GM19467 (cell line): ENCODE measurements around the gene TEDC1.

Source experiments
- ATAC-seq: cut with Tn5 transposase; IDR thresholded peaks from one replicate; pipeline ENCODE4 v1.9.1; 2021; ENCODE audit warnings: mild to moderate bottlenecking, moderate library complexity; ENCODE audit not compliant: unreplicated experiment

Gene TEDC1

DNA sequence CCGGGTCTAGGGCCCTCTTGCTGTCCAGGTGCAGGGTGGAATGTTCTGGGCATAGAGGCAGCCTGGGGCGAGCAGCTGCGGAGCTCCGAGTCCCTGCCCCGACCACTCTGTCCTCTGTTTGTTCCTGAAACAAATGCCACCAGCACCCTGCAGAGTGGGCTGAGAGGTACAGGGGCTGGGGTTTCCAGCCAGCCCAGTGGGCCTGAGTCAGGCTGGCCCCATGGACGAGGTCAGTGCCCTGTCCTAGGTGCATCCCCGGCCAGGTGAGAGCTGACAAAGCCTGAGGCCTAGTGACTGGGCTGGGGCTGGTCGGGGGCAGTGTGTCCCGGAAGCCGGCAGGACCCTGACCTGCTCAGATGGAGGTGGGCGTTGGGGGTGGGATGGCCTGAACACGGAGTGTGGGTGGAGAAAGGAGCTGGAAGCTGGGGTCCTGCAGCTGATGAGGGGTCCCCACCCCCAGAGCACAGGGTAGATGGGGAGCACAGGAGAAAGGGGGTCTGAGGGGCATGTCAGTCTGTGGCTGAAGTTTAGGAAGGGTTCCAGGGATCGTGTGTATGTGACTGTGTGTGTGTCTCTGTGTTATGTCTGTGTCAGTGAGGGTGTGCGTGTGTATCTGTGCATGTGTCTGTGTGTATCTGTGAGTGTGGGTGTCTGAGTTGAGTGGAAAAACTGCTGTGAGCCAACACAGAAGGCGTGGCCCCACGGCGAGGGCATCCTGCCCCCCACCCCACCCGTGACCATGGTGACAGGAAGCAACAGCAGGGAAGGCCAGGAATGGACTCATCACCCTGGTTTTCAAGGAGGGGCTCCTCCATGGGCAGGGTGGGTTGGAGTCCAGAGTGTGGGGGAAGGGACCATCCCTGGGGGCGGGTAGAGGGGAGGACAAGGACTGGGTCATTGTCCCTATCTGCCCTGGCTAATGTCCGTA lies 6.7 kb upstream of the TEDC1 start:
- ATAC-seq: no peak

DNA sequence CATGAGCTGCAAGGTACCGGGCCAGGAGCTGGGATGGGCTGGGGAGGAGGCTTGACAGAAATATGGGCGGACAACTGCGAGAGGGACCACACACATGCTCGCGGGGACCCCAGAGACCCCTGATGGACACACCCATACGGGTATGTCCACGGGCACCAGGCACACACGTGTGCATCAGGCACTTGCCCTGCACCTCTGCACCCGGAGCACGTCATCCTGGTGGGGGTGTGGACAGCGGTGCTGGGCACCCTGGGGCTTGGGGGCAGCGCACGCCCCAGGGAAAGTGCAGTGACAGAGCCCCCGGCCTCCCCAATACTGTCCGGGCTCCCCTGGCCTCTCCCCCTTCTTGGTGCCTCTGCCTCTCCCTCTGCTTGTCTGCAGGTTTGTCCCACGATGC lies 6.1 kb upstream of the TEDC1 start:
- ATAC-seq: no peak

DNA sequence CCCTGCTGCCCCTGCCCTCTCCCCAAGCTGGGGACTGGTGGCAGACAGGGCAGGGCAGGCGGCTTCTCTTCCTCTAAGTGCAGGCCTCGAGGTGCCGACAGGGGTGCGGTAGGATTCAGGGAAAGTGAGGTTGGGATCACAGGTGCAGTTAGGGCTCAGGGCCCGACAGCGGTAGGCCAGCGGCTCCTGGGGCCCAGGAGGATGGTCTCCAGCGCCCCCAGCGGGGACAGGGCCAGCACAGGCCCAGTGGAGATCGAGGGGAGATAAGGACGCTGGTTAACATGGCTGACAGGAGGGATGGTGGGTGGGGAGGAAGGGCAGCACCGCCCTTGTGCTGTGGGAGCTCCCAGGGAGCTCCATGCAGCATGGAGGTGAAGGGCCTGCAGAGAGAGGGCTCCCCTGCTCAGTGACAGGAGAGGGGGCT lies 5.3 kb upstream of the TEDC1 start:
- ATAC-seq: no peak

DNA sequence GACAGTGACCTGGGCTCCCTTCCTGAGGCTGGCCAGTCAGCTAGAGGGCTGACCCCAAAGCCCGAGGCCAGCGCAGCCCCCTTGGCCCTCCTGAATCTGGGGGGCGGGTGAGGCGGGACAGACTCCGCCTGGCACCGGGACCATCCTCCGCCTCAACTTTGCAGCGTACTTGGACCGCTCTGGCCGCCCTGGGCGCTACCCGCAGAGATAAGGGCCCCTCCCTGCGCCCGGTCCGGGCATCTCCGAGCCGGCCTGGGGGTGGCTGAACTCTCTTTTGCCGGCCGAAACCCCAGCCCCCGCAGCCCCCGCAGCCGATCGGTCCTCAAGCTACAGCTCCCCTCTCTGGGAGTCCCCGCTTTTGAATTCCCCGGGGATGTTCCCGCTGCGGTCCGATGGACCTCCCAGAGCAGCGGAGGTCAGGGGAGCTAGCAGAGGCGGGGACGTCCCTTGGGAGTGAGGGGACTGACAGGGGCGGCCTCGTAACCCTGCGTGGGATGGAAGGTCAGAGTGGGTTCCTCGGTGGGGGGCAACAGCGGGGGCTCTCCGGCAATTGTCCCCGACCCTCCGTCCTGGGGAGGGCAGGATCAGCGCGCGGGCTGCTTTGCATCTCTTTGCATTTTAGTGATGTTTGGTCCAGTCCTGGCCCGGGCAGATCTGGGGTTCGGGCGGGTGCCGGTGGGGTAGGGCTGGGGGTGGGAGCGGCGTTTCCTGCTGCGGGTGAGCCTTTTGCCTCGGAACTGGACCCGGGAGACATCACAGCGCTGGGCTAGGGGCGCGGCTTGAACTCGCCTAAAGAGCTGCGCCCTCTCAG lies 4.7 kb upstream of the TEDC1 start, which contains the start of gene CRIP1:
Gene CRIP1, plus strand, starts transcription at position 724 of the 811 bp plus-strand sequence. CDS start 374 bp downstream, outside the sequence.
- no peak for ATAC-seq

DNA sequence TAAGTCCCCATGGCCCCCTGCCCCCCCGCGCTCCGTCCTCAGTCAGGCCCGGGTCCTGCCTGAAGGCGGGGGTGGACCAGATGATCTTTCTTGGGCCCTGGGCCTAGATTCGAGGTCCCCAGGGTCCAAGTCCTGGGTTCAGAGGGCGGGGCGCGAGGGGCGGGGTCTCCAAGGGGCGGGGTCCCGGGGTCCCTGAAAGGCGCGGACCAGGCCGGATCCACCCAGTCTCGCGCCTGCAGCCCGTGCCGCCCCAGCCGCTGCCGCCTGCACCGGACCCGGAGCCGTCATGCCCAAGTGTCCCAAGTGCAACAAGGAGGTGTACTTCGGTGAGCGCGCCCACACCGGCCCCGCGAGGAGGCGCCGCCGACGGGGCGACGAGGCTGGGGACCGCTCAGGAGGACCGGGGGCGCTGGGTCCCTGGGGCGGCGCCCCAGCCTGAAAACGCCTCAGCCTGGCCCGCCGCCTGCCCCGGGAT lies 4.0 kb upstream of the TEDC1 start:
- no peak for ATAC-seq

DNA sequence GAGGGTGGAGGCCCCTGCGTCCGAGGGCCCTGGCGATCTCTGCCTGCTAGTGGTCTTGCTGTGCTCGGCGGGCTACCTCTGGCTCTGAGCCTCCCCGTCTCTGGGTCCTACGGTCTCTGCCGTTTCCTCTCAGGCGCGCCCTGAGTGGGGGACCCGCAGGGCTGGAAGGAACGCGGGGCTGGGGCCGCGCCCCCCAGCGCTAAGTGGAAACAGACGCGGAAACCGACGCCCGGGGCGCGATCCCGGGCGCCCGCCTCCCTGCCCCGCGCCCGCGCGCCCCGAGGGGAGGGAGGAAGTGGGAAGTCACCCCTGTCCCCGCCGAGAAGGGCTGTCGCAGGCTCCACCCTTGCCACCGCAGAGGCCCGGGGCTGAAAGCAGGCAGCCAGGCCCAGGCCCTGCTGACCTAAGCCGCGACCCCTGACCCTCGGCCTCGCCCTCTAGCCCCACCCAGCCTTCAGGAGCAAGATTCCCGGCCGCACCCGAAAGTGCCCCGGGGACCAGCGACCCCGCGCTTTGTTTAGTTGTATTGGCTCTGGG lies 3.5 kb upstream of the TEDC1 start:
- ATAC-seq: no peak

DNA sequence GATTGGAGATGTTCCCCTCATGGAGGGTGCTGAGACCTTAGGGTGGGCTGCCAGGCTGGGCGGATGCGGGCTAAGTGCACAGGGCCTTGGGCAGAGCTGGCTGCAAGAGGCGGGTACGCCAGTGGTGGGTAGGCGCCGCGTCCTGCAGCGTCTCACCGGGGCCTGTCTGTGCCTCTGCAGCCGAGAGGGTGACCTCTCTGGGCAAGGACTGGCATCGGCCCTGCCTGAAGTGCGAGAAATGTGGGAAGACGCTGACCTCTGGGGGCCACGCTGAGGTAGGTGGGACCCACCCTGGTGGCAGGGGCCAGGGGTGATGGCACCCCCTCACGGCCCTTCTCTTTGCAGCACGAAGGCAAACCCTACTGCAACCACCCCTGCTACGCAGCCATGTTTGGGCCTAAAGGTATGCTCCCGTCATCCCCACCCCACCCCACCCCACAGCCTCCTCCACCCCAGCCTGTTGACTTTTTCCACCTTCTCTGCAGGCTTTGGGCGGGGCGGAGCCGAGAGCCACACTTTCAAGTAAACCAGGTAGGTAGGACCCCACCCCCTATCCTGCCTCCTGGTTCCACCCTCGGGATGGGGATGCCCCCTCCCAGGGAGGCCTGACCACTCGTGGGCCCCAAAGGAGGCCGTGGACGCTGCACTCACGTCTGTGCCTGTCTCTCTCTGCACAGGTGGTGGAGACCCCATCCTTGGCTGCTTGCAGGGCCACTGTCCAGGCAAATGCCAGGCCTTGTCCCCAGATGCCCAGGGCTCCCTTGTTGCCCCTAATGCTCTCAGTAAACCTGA lies 2.9 kb upstream of the TEDC1 start:
- ATAC-seq: no peak

DNA sequence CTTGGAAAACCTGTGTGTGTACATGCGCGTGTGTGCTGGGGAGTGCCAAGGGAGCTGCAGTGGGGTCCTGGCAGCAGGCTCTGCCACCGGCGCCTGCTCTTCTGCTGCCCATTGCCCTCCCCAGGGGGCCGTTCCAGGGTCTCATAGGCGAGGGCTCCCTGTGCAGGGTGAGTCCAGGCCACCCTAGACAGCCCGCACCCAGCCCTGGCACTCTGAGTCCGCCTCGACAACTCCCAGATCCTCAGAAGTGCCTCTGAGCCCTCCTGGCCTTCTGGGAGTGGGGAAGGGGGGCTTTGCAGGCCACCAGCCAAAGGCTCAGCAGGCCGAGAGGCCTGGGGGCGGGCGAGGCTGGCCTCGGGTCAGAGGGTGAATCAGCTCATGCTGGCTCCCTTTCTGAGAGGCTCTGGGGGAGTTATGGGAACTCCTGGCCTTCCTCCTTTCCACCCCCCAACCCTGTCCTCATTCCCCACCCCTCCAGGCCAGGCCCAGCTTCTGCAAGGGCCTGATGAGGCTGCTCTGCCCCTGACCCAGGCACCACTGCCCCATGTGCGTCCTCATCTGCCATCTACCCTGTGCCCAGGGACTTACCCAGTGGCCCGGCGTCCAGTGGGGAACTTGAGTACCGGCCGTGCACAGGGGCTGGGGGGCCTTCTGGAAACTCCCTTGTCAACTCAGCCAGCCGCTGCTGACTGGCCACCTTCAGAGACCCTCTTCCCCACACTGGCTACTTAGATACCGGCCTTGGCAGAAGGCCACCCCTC lies 2.1 kb upstream of the TEDC1 start:
- no peak for ATAC-seq

DNA sequence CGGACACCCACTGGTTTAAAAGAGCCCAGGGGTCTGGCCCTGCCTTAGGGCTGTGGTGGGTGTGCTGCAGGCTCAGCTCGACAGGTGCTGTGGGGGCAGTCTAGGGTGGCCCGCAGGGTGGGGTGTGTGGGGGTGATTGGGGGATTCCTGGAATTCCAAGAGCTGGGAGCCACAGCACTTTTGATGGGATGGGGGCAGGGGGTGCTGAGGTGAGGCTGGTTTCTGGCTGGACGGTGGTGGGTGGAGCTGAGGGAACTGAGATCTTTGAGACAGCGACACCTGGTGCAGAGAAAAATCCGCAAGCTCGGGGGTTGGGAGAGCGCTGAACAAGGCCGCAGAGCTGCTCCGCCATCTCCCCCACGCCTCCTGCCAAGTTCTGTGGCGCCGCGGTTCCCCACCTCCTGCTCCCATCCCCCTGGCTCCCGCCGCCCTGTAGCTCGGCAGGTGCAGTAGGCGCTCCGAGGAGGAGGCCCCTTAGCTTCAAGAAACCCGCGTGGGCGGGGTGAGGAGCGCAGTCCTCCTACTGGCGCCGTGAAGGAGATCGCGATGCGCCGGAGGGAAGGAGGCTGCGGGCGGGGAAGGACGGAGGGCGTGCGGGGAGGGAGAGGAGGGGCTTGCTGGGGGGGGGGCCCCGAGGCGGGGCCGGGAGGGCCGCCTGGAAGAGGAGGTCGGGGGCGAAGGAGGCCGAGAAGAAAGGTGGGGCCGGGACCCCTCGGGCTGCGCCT lies 1.3 kb upstream of the TEDC1 start:
- ATAC-seq: no peak

DNA sequence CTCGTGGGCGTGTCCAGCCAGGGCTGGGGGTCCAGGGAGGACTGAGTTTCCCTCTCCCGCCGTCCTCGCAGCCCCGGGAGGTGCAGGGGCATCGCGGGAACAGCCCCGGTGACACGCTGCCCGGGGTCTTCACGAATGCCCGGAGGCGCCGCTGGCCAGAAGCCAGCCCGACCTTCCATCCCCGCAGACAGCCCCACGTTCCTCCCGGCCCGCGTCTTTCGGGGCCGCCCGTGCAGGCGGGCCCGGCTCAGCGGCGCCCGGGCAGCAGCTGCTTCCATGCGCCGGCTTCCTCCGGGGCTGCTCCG lies 827 bp upstream of the TEDC1 start:
- ATAC-seq: peak; percentile 0

DNA sequence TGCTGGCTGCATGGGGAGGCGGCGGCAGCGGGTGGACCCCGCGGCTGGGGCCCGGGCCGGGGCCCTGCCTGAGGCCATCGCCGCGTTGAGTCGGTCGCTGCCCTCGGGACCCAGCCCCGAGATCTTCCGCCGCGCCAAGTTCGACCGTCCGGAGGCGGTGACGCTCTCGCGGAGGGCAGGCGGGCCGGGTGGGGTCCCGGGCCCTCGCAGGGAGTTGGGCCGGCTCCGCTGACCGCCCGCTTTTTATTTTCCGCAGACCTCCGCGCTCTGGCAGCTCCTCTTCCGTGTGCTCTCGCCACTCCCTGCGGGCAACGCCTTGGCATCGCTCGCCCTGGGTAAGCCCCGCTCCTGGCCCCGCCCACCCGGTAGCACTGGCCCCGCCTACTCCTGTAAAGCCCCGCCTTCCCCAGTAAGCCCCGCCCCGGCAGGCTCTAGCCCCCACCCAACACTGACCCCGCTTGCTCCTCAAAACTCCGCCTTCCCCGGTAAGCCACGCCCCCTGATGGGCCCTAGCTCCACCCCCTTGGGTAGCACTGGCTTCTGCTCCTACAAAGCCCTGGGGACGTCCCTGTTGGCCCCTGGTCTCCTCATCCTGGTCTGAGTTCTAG lies 424 bp downstream of the TEDC1 start:
- ATAC-seq: no peak

DNA sequence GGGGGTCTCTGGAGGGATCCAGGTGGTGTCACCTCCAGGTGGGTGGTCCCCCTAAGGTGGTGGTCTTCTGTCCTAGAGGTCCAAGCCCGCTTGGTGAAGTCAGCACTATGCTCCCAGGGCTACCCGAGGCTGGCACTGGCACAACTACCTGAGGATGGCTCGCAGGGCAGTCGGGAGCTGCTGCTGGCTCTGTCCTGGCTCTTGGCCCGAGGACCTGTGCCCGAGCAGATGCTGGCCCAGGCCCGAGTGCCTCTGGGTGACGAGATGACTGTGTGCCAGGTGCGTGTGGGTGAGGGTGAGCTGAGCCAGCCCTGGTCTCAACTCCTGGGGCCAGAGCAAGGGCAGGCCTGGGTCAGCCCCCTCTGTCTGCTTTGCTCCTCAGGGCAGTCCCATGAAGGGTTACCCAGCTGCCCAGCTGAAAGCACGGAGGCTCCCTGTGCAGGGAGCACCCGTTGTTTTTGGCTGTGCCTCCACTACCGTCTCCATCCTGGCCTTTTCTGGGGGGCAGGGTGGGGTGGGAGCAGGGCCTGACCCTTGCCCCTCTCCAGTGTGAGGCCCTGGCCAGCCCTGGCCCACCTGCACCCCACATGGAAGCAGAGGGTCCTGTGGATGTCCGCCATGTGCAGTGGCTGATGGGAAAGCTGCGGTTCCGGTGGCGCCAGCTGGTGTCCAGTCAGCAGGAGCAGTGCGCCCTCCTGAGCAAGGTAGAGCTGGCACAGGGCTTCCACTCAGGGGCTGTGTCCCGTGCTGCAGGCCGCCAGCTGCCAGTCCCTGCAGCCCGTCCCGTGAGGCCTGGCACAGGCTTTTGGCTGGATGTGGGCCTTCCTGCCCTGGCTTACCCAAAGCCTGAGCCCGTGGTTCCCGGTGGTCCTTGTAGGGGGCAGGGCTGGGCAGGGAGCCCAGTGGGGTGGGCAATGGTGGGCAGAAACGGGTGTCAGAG lies 1.3 kb downstream of the TEDC1 start:
- no peak for ATAC-seq

DNA sequence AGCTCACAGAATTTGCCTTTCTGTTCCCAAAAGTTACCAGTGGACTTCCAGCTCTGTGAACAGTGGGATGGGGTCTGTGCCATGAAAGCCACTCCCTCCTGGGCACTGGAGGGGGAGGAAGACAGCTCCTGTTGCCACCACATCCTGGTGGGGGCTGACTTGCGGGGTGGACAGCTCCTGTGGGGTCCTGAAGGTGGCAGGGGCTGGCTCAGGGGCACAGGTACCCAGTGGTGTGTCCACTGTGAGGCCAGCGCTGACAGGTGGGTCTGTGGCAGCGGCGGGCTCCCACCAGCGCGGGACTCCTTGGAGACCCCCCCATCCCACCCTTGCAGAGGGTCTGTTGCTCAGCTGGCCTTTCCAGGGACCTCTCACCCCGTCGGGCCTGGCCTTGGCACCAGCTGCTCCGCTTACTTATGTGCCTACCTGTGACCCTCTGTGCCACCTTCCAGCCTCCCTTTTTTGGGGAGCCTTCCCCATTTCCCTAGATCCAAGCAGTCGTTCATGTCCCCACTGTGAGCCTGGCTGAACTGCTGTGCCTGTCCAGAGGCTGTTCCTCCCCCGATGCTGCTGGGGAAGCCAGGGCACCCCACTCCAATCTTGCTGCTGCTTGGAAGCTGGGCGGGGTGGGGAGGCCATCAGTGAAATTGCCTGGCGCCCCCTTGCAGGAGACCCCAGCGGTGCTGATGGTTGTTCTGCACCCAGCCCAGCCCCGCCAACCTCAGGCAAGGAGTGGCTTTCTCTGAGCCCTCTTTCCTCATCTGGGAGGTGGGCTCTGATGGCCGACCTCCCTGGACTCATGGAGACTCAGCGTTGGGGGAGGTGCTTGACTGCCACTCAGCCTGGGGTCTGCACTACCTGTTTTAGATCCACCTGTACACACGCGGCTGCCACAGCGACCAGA lies 2.2 kb downstream of the TEDC1 start:
- no peak for ATAC-seq

DNA sequence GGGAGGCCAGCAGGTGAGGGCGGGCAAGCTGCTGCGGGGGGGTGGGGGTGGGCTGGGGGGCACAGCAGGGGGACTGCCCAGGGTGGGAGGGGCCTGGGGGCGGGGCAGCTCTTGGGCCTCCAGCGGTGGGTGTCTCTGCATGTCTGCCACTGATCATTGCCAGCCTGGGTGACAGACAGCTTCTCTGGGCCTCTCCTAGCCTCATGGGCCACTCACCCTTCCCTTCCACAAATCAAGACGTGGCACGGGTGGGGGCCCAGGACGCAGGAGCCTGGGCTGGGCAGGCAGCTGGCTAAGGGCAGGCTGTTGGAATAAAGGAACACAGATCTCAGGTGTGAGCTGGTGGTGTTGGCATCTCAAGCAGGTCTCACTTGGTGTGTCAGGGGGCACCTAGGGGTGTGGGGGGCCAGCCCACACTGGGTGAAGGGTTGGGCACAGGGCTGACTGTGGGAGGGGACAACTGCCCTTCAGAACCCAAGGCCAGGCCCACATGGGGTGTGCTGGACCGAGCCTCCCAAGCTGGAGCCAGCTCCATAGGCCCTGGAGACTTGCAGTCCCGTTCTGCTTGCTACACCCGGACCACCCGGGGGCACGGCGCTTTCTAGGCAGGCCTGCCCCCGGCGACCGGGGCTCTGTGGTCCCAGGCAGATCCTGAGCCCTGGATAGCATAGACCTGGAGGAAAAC lies 3.0 kb downstream of the TEDC1 start:
- no peak for ATAC-seq

DNA sequence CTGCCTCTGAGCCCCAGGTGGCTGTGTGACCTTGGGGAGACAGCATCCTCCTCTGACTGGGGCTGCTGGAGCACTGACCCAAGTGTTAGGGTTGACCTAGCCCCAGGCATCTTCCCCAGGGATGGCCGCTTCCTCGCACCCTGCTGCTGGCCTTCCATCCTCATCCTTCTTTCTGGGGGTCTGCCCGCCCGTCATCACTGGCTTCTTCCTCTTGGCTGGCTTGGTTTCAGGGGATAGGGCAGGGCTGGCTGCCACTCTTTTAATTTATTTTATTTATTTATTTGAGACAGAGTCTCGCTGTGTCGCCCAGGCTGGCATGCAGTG lies 3.5 kb downstream of the TEDC1 start:
- no peak for ATAC-seq
